ENCODE data around the gene ISOC2. TPM values are rescaled to one million over a fixed set of nuclear protein-coding genes. Genes with fewer than 3 reads are reported as not detected.
"Not testable (repeated sequence)": the region's sequence is repeated elsewhere in the genome, so short reads cannot be mapped to it uniquely, and the experiment has no call there.

ISOC2 gene
- total and polyA plus RNA-seq, 2 donors, result 35.1 to 94.1 TPM

DNA sequence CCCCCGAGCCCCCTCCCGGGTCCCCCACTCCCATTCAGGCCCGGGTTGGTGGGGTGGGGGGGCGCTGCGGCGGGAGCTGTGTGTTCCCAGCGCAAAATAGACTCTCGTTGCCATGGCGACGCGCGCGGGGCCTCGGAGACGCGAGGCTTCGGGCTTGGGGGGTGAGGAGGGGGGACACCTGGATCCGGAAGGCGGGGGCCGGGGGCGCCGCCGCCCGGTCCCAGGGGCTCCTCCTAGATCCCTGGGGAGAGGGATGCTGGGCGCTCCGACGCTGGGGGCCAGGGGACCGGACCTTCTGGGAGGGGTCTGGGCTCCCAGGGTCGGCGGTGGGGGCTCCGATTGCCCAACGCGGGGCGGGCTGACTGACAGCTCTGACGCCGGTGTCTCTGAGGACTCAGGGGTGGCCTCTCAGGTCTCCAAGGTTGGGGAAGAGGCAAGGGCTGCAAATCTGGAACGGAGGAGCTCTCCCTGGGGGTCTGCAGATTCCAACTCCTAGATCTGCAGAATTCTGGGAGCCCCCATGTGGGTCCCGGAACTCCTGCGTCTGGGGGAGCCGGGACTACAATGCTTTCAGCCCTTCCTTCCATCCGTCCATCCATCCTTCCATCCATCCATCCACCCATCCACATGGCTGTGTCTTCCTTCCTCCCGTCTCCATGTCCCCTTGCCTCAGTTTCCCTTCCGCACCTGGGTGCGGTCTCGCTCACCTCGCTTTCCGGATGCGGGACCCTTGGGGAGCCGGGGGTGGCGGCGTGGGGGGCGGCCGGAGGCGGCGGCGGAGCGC is 9.3 kb downstream of the ISOC2 start:
- DNase-seq (ENCODE audit: extremely low spot score), result no peak
- WGBS, result 3% methylated on average over 57 of the region's 57 CpGs

DNA sequence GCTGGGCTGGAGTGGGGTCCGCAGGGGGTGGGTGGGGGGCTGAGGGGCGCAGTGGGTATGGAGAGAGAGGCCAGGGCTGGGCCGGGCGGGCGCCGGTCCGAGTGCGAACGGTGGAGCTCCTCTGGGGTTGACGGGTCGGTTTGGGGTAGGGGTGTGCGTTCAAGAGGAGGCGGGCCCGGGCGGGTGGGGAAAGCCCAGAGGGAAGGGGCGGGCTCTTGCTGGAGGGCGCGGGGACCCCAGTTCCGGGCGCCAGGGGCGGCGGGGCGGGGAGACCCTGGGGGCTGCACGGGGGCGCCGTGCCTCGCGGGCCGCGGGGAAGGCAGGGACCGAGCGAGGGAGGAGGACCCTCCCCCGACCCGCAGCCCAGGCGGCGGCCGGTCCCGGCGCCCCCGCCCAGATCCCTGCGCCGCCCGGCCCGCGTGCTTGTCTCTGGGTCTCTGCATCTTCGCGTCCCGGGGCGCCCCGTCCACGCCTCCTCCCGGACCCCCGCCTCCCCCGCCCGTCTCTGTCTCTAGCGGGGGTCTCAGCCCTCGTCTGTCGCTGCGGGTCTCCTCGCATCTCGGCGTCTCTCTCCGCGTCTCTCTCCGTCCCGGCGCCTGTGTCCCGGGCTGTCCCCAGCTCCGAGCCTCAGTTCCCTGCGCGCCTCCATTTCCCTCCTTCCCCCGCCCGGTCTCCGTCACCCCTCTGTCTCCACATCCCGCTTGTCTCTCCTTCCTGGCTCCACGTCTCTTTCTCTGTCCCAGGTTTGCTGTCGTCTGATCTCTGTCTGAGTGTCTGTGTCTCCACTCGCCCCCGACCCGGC is 10.1 kb downstream of the ISOC2 start:
- DNase-seq (ENCODE audit: extremely low spot score), result no peak
- Histone ChIP-seq H3K4me3 (ENCODE audit: low read depth, low read length) (peak overlapping the region; percentile 26), H3K4me1 (ENCODE audit: insufficient read depth) (no peaks in the 10 kb centered on the region), H3K36me3 (ENCODE audit: insufficient read depth) (no peaks in the 10 kb centered on the region), H3K27ac (ENCODE audit: low read depth) (no peak overlapping the region)
- WGBS, result 1% methylated on average over 77 of the region's 80 CpGs

More for the DNA sequence above, 9.3 kb downstream of the ISOC2 start:
- Histone ChIP-seq H3K4me1 (ENCODE audit: insufficient read depth) (no peaks in the 10 kb centered on the region), H3K36me3 (ENCODE audit: insufficient read depth) (no peaks in the 10 kb centered on the region), H3K27ac (ENCODE audit: low read depth) (no peak overlapping the region), H3K4me3 (ENCODE audit: low read depth, low read length) (peak overlapping the region; percentile 26)

GRCh38 chr19:55449469-55449868 is 12.0 kb downstream of the ISOC2 start:
- Histone ChIP-seq H3K27ac (ENCODE audit: low read depth) (no peak overlapping the region), H3K36me3 (ENCODE audit: insufficient read depth) (no peaks in the 10 kb centered on the region), H3K4me3 (ENCODE audit: low read depth, low read length) (no peak overlapping the region), H3K4me1 (ENCODE audit: insufficient read depth) (no peaks in the 10 kb centered on the region)
- 34% methylated on average over 16 of the region's 16 CpGs for WGBS
- no peak for DNase-seq (ENCODE audit: extremely low spot score)

GRCh38 chr19:55448175-55448490 is 13.3 kb downstream of the ISOC2 start:
- WGBS, result 87% methylated on average over 5 of the region's 5 CpGs
- H3K27ac ChIP-seq (ENCODE audit: low read depth), result not testable (repeated sequence)

GRCh38 chr19:55447421-55448174 is 13.8 kb downstream of the ISOC2 start:
- Histone ChIP-seq H3K36me3 (ENCODE audit: insufficient read depth) (no peaks in the 10 kb centered on the region), H3K4me3 (ENCODE audit: low read depth, low read length) (no peak overlapping the region), H3K27ac (ENCODE audit: low read depth) (no peak overlapping the region), H3K4me1 (ENCODE audit: insufficient read depth) (no peaks in the 10 kb centered on the region)
- DNase-seq (ENCODE audit: extremely low spot score), result no peak
- 31% methylated on average over 16 of the region's 16 CpGs for WGBS

More at GRCh38 chr19:55448175-55448490, 13.3 kb downstream of the ISOC2 start:
- DNase-seq (ENCODE audit: extremely low spot score); H3K4me3 ChIP-seq (ENCODE audit: low read depth, low read length); H3K36me3 ChIP-seq (ENCODE audit: insufficient read depth); H3K4me1 ChIP-seq (ENCODE audit: insufficient read depth): not testable (repeated sequence)

- WGBS, result 67% methylated on average over 8 of the region's 8 CpGs
- H3K27ac ChIP-seq (ENCODE audit: low read depth), result no peak overlapping the region
- H3K4me3 ChIP-seq (ENCODE audit: low read depth, low read length), result no peak overlapping the region
- DNase-seq (ENCODE audit: extremely low spot score), result no peak
- no peaks in the 10 kb centered on the region for H3K36me3 ChIP-seq (ENCODE audit: insufficient read depth)
- H3K4me1 ChIP-seq (ENCODE audit: insufficient read depth), result no peaks in the 10 kb centered on the region
These were observed 15.4 kb downstream of the ISOC2 start for GRCh38 chr19:55446060-55446459.

DNA sequence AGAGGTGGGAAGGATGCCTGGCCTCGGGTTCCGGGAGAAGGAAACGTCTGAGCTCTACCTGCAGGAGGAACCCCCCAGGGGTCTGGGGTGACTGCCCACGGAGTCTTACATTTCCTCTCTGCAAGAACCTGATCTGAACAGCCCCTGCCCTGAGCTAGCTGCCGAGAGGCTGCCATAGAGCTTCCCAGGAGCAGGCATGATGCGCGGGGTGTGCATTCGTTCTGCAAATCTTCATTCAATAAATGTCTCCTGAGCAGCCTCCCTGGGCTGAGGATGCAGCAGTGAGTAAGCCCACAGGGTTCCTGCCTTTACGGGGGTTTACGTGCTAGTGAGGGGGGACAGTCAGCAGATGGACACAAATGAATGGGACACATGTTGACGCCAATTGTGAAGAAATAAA is 16.8 kb downstream of the ISOC2 start:
- H3K4me1 ChIP-seq (ENCODE audit: insufficient read depth), result no peaks in the 10 kb centered on the region
- no peak overlapping the region for H3K27ac ChIP-seq (ENCODE audit: low read depth)
- no peaks in the 10 kb centered on the region for H3K36me3 ChIP-seq (ENCODE audit: insufficient read depth)
- WGBS, result 42% methylated on average over 11 of the region's 11 CpGs
- DNase-seq (ENCODE audit: extremely low spot score), result no peak
- no peak overlapping the region for H3K4me3 ChIP-seq (ENCODE audit: low read depth, low read length)

- Histone ChIP-seq H3K4me1 (ENCODE audit: insufficient read depth) (no peaks in the 10 kb centered on the region), H3K36me3 (ENCODE audit: insufficient read depth) (no peaks in the 10 kb centered on the region), H3K4me3 (ENCODE audit: low read depth, low read length) (no peak overlapping the region), H3K27ac (ENCODE audit: low read depth) (no peak overlapping the region)
- DNase-seq (ENCODE audit: extremely low spot score), result no peak
- WGBS, result 40% methylated on average over 18 of the region's 18 CpGs
These were observed 17.5 kb downstream of the ISOC2 start for GRCh38 chr19:55443824-55444480.

DNA sequence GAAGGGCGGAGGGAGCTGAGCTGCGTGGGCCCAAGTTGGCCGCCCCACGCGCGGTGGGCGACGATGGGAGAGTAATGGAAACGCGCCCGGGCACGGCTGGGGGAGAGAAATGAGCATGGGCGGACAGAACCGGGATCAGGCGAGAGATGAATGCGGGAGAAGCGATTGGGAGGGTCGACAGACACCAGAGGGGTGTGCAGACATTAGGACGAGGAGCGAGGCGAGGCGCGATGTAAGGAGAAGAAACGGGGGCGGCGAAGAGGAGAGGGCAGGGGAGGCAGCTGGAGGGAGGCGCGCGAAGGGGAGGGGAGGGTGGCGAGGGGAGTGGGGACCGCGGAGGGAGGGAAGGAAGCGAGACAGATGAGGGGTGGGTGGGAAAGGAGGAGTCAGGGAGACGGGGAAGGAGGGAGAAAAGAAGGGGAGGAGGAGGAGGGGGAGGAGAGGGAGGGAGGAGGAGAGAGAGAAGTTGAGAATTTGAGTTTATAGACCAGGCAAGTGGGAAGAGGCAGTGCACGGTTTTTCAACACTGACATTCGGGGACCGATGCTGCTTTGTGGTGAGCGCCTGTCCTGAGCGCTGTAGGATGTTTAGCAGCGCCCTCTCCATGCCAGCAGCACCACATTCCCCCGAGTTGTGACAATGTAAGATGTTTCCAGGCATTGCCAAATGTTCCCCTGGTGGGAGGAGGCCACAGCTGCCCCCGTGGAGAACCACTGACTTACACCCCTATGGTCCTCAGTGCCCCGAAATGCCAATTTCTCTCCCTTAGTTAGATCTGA is 18.2 kb downstream of the ISOC2 start, which contains the start of gene SHISA7:
Gene SHISA7 (minus strand): TSS at position 256 of the 779 bp plus-strand sequence. CDS start 437 bp downstream, outside the sequence.
- Histone ChIP-seq H3K4me1 (ENCODE audit: insufficient read depth) (no peaks in the 10 kb centered on the region), H3K36me3 (ENCODE audit: insufficient read depth) (no peaks in the 10 kb centered on the region), H3K4me3 (ENCODE audit: low read depth, low read length) (no peak within 1 kb of the TSS), H3K27ac (ENCODE audit: low read depth) (no peak within 1 kb of the TSS)
- WGBS, result 1% methylated on average over 43 of the region's 43 CpGs
- DNase-seq (ENCODE audit: extremely low spot score), result no peak

GRCh38 chr19:55442372-55442961 is 19.0 kb downstream of the ISOC2 start:
- DNase-seq (ENCODE audit: extremely low spot score), result no peak
- Histone ChIP-seq H3K27ac (ENCODE audit: low read depth) (no peak overlapping the region), H3K4me1 (ENCODE audit: insufficient read depth) (no peaks in the 10 kb centered on the region), H3K36me3 (ENCODE audit: insufficient read depth) (no peaks in the 10 kb centered on the region), H3K4me3 (ENCODE audit: low read depth, low read length) (no peak overlapping the region)
- under 1% methylated on average over 72 of the region's 72 CpGs for WGBS

GRCh38 chr19:55441692-55442321 is 19.6 kb downstream of the ISOC2 start:
- WGBS, result 2% methylated on average over 39 of the region's 39 CpGs
- H3K4me3 ChIP-seq (ENCODE audit: low read depth, low read length), result no peak overlapping the region

DNA sequence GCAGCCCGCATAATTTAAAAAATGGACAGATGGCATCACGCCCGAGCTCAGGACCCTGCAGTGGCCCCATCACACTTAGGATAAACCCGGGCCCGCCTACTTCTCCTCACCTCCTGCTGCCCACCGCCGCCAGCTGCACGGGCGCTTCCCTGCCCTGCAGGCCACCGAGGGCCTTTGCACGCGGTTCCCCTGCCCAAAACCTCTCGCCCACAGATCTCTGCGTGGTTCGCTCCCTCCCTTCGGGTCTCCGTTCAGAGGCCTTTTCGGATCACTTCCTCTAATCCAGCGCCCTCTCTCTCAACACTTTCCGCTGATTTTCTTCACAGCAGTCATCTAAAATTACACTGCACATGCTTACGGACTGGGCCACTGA is 20.1 kb downstream of the ISOC2 start:
- Histone ChIP-seq H3K27ac (ENCODE audit: low read depth) (no peak overlapping the region), H3K36me3 (ENCODE audit: insufficient read depth) (no peaks in the 10 kb centered on the region), H3K4me1 (ENCODE audit: insufficient read depth) (no peaks in the 10 kb centered on the region), H3K4me3 (ENCODE audit: low read depth, low read length) (no peak overlapping the region)
- DNase-seq (ENCODE audit: extremely low spot score), result no peak
- 5% methylated on average over 21 of the region's 21 CpGs for WGBS

More at GRCh38 chr19:55441692-55442321, 19.6 kb downstream of the ISOC2 start:
- DNase-seq (ENCODE audit: extremely low spot score), result no peak
- Histone ChIP-seq H3K27ac (ENCODE audit: low read depth) (no peak overlapping the region), H3K36me3 (ENCODE audit: insufficient read depth) (no peaks in the 10 kb centered on the region), H3K4me1 (ENCODE audit: insufficient read depth) (no peaks in the 10 kb centered on the region)

All from urinary bladder (tissue), 4 donors.